Spleen (tissue), 11 donors: ENCODE data around the gene FPR1. TPM values are rescaled to one million over a fixed set of nuclear protein-coding genes. Genes with fewer than 3 reads are reported as not detected.
A peak's percentile ranks its signal among the peaks of the same experiment; 100 is the strongest.

Source experiments
- DNase-seq: peaks from one replicate; pipeline ENCODE4 v3.0.0-alpha.2; 2020
- H3K27ac ChIP-seq, 8 donors: fragments of 200-600 bp; sonication (generic) in 7 of 8; 1 replicate in 4 of 8; 2 replicates in 4 of 8; pipeline versions ENCODE4 v1.5.0 to v1.8.0; 2016 to 2021; ENCODE audit warnings: inconsistent platforms in 4 of 8, mild to moderate bottlenecking in 4 of 8, moderate library complexity in 1 of 8
- H3K27me3 ChIP-seq, 7 donors: fragments of 200-600 bp; sonication (generic) in 6 of 7; replicated peaks in 1 of 7; 1 replicate in 4 of 7; 2 replicates in 3 of 7; pipeline versions ENCODE4 v1.5.0 to v1.8.0; 2016 to 2021; ENCODE audit warnings: inconsistent platforms in 3 of 7, mild to moderate bottlenecking in 1 of 7
- H3K36me3 ChIP-seq, 6 donors: fragments of 200-600 bp; sonication (generic) in 5 of 6; 1 replicate in 4 of 6; 2 replicates in 2 of 6; pipeline versions ENCODE4 v1.5.0 to v1.8.0; 2016 to 2021; ENCODE audit warnings: inconsistent platforms in 2 of 6
- H3K4me1 ChIP-seq, 6 donors: fragments of 200-600 bp; sonication (generic) in 5 of 6; 1 replicate in 3 of 6; 2 replicates in 3 of 6; pipeline versions ENCODE4 v1.5.0 to v1.8.0; 2016 to 2021; ENCODE audit warnings: inconsistent platforms in 3 of 6
- H3K4me3 ChIP-seq, 8 donors: fragments of 200-600 bp; sonication (generic) in 7 of 8; 1 replicate in 4 of 8; 2 replicates in 4 of 8; pipeline versions ENCODE4 v1.5.0 to v1.8.0; 2016 to 2021; ENCODE audit warnings: inconsistent platforms in 4 of 8, mild to moderate bottlenecking in 4 of 8, moderate library complexity in 2 of 8
- H3K9me3 ChIP-seq, 8 donors: fragments of 200-600 bp; sonication (generic) in 7 of 8; 1 replicate in 4 of 8; 2 replicates in 4 of 8; pipeline versions ENCODE4 v1.5.0 to v1.8.0; 2016 to 2021; ENCODE audit warnings: inconsistent platforms in 4 of 8
- CTCF ChIP-seq, 11 experiments: fragments of 200-600 bp in 7 of 11; fragments of 450-650 bp in 4 of 11; sonication (generic) in 4 of 11; IDR thresholded peaks in 8 of 11; conservative IDR thresholded peaks in 3 of 11; 1 replicate in 7 of 11; 2 replicates in 4 of 11; pipeline versions ENCODE4 v1.4.0 to v1.8.0; 2016 to 2021; ENCODE audit warnings: antibody characterized with exemption in 11 of 11, inconsistent platforms in 4 of 11, mild to moderate bottlenecking in 1 of 11
- POLR2A ChIP-seq, 3 donors: fragments of 450-650 bp; IDR thresholded peaks; one replicate each; pipeline ENCODE4 v1.5.1; 2017; ENCODE audit warnings: antibody characterized with exemption in 3 of 3, mild to moderate bottlenecking in 1 of 3
- POLR2AphosphoS5 ChIP-seq, 3 donors: sonication (generic); formaldehyde crosslinking; IDR thresholded peaks; one replicate each; pipeline ENCODE4 v1.5.1; 2017; ENCODE audit warnings: antibody characterized with exemption in 3 of 3
- WGBS, 5 donors: extraction: QIAGEN DNeasy Blood & Tissue Kit in 3 of 5; methylation state at CpG; one replicate each; pipeline versions ENCODE4 v1.1.5 to v1.1.7; 2013 to 2018; 5-methylcytosine and 5-hydroxymethylcytosine counted together
- intact Hi-C: fragments of 100-400 bp; cut with DNase I; formaldehyde crosslinking; loops from one replicate; pipeline ENCODE4 v1.15.0; 2023; ENCODE audit warnings: low total_unique reads
- polyA plus RNA-seq, 3 donors: library from polyadenylated mRNA; stranded (reverse); fragments of 200-250 nt; gene quantifications; one replicate each; pipeline ENCODE4 v1.2.1, GENCODE V29; 2013
- total RNA-seq, 7 donors: library from RNA; depleted of rRNA in 3 of 7; stranded (reverse); fragments of >200 nt in 3 of 7; fragmentation: NEBNext Ultra II Directional in 4 of 7; extraction: Animal tissue kit (Norgen Biotek cat#: 25700) in 4 of 7; gene quantifications; one replicate each; pipeline versions ENCODE4 v1.1.0 to v1.2.1, GENCODE V29; 2016 to 2021
- donor health status: healthy with polysubstance abuse.
- donor health status: DM: no; HTN: no; CAD: no; lungs with moderate emphysema.
- donor health status: DM: no; HTN: no; CAD: no.
- donor health status: Bipolar disorder and iron deficiency.
- donor health status: healthy.
- donor health status: DM: no; HTN: no; CAD: no.
- donor health status: DM: yes; HTN: yes; CAD: no.

The FPR1 gene
- total and polyA plus RNA-seq, 10 donors = 7.2 to 344 (median 124) TPM

GRCh38 chr19:51794885-51795490, 43.3 kb upstream of the FPR1 start, which contains the start of gene FPR3:
FPR3 (plus strand) TSS chr19:51795157; CDS start chr19:51823749, 28,592 bp downstream.
- Histone ChIP-seq H3K4me1 (peaks cover 3 to 45% (median 13%) of the 10 kb centered on the region in 6 donors), H3K27ac (peak within 1 kb of the TSS in 5 of 8 donors; percentile 28 to 85 (median 52)), H3K4me3 (peak within 1 kb of the TSS in 2 of 8 donors; percentile 6 to 52), H3K36me3 (no peaks in the 10 kb centered on the region), H3K9me3 (peaks cover 0 to 25% (median 5%) of the 10 kb centered on the region in 8 donors), H3K27me3 (peaks cover 0 to 6% (median 0%) of the 10 kb centered on the region in 7 donors)
- intact Hi-C loops = no loop called here
- WGBS, 5 donors = 52 to 65% (median 64%) methylated on average over 2 of the region's 2 CpGs
- TF ChIP-seq POLR2AphosphoS5 (IDR thresholded peaks at IDR 0.05) = no peak
- no peak for TF ChIP-seq CTCF (IDR thresholded peaks at IDR 0.05 in 8 of 11, conservative IDR thresholded peaks at IDR 0.05 in 3 of 11)
- TF ChIP-seq POLR2A (IDR thresholded peaks at IDR 0.05) = no peak
- no peak for DNase-seq

- peaks cover 0 to 16% (median 5%) of the 10 kb centered on the region in 8 donors for H3K9me3 ChIP-seq
- H3K27ac ChIP-seq = peak overlapping the region in 5 of 8 donors; percentile 28 to 85 (median 31)
- H3K36me3 ChIP-seq = no peaks in the 10 kb centered on the region
- no peak for DNase-seq
- peaks cover 0 to 6% (median 0%) of the 10 kb centered on the region in 7 donors for H3K27me3 ChIP-seq
- TF ChIP-seq POLR2AphosphoS5 (IDR thresholded peaks at IDR 0.05) = no peak
- TF ChIP-seq CTCF (IDR thresholded peaks at IDR 0.05 in 8 of 11, conservative IDR thresholded peaks at IDR 0.05 in 3 of 11) = no peak
- TF ChIP-seq POLR2A (IDR thresholded peaks at IDR 0.05) = no peak
- 77 to 92% (median 81%) methylated on average over 2 of the region's 2 CpGs for WGBS, 5 donors
- no peak overlapping the region for H3K4me3 ChIP-seq
- intact Hi-C loops = no loop called here
- peaks cover 0 to 35% (median 7%) of the 10 kb centered on the region in 6 donors for H3K4me1 ChIP-seq
Observed at GRCh38 chr19:51793994-51794393, 42.3 kb upstream of the FPR1 start.

- Histone ChIP-seq H3K27me3 (peaks cover 0 to 6% (median 0%) of the 10 kb centered on the region in 7 donors), H3K4me1 (peaks cover 0 to 24% (median 4%) of the 10 kb centered on the region in 6 donors), H3K9me3 (peaks cover 0 to 16% (median 5%) of the 10 kb centered on the region in 8 donors), H3K27ac (no peak overlapping the region), H3K36me3 (no peaks in the 10 kb centered on the region), H3K4me3 (no peak overlapping the region)
- intact Hi-C loops = no loop called here
- no peak for DNase-seq
- 48 to 82% (median 68%) methylated on average over 2 of the region's 2 CpGs for WGBS, 5 donors
- TF ChIP-seq POLR2AphosphoS5 (IDR thresholded peaks at IDR 0.05) = no peak
- TF ChIP-seq POLR2A (IDR thresholded peaks at IDR 0.05) = no peak
- no peak for TF ChIP-seq CTCF (IDR thresholded peaks at IDR 0.05 in 8 of 11, conservative IDR thresholded peaks at IDR 0.05 in 3 of 11)
Observed at GRCh38 chr19:51792932-51793331, 41.3 kb upstream of the FPR1 start.

- TF ChIP-seq POLR2AphosphoS5 (IDR thresholded peaks at IDR 0.05) (no peak), POLR2A (IDR thresholded peaks at IDR 0.05) (no peak), CTCF (IDR thresholded peaks at IDR 0.05 in 8 of 11, conservative IDR thresholded peaks at IDR 0.05 in 3 of 11) (no peak)
- DNase-seq = no peak
- H3K27me3 ChIP-seq = peaks cover 0 to 6% (median 0%) of the 10 kb centered on the region in 7 donors
- 66 to 90% (median 78%) methylated on average over 3 to 6 of the region's 6 CpGs for whole genome bisulfite sequencing, 5 donors
- peaks cover 0 to 25% (median 3%) of the 10 kb centered on the region in 6 donors for H3K4me1 ChIP-seq
- intact Hi-C loops = no loop called here
- H3K4me3 ChIP-seq = no peak overlapping the region
- H3K9me3 ChIP-seq = peaks cover 0 to 16% (median 5%) of the 10 kb centered on the region in 8 donors
- peak overlapping the region in 3 of 8 donors; percentile 23 to 60 (median 52) for H3K27ac ChIP-seq
- H3K36me3 ChIP-seq = no peaks in the 10 kb centered on the region
Observed at GRCh38 chr19:51789061-51789795, 37.5 kb upstream of the FPR1 start.
